Gastroesophageal sphincter (tissue), 3 donors: Measurements from ENCODE around the gene DDX5.

Experiments used
- CTCF ChIP-seq, 4 experiments: fragments of 200-600 bp in 2 of 4; fragments of 450-650 bp in 2 of 4; sonication (generic) in 1 of 4; IDR thresholded peaks; one replicate each; pipeline ENCODE4 v1.5.1; 2017 to 2019; ENCODE audit warnings: antibody characterized with exemption in 4 of 4, mild to moderate bottlenecking in 2 of 4, moderate library complexity in 2 of 4
- POLR2A ChIP-seq, 2 donors: fragments of 450-650 bp; IDR thresholded peaks; one replicate each; pipeline ENCODE4 v1.6.1; 2017; ENCODE audit warnings: antibody characterized with exemption in 2 of 2, mild to moderate bottlenecking in 2 of 2, moderate library complexity in 1 of 2

GRCh38 chr17:64472564-64472963, 33.5 kb downstream of the DDX5 start:
- TF ChIP-seq CTCF (IDR thresholded peaks at IDR 0.05) (no peak), POLR2A (IDR thresholded peaks at IDR 0.05) (no peak)
